NCI-H524 (cell line): Measurements from ENCODE around the gene TMEM184A.
"Not testable (repeated sequence)": the region's sequence is repeated elsewhere in the genome, so short reads cannot be mapped to it uniquely, and the experiment has no call there.

Experiments
- DNase-seq, 2 experiments: peaks; one replicate each; lab custom pipeline; 2025; lab: John Stamatoyannopoulos, UW

The TMEM184A gene

DNA sequence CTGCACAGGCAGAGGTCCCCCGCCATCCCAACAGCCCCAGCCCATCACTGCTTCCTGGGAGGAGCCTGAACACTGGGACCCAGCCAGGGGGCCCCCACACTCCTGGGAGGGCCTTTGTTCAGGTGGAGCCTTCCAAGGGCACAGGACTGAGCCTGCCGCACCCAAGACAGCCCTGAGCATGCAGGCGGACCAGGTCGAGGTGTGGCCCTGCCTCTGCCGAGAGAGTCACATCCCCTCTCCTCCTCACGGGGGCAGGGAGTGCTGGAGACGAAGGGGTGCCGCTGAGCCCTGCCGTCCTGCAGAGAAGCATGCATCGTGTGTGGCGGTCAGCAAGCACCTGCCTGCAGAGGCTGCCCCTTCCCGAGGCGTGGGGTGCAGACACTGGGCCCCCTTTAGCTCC, 32.8 kb downstream of the TMEM184A start:
- no peak for DNase-seq

DNA sequence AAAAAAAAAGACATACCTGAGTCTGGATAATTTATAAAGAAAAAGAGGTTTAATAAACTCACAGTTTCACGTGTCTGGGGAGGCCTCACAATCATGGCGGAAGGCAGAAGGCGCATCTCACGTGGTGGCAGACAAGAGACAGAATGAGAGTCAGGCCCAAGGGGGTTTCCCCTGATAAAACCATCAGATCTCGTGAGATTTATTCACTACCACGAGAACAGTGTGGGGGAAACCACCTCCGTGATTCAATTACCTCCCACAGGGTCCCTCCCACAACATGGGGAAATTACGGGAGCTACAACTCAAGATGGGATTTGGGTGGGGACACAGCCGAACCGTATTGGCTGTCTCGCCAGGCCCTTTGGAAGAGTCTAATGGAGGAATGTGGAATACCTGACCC, 34.5 kb downstream of the TMEM184A start:
- DNase-seq: no peak

DNA sequence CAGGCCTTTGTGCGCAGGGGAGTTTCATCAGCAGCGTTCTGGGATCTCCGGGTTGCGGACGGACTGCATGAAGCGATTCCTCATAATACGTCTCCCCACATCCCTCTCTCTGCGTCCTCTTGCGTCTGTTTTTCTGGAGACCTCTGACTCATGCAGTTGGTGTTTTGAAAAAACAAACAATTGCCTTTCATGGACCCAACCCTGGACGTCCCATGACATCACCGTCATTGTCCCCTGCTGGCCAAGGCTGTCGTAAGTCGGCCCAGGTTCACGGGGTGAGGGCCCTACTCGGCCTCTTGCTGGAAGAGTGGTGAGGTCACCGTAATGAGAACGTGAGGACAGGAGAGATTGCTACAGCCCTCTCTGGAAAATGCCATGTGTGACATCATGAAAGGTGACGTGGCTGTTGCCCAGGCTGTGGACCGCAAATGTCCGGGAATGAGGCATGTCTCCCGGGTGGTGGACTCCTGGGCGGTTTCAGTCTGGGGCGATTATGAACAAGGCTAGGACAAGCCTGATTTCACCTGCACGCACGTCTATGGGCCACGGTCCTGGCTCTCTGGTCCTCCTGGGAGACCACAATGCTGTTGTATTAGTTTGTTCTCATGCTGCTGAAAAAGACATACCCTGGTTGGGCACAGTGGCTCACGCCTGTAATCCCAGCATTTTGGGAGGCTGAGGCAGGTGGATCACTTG, 35.3 kb downstream of the TMEM184A start:
- DNase-seq: no peak

DNA sequence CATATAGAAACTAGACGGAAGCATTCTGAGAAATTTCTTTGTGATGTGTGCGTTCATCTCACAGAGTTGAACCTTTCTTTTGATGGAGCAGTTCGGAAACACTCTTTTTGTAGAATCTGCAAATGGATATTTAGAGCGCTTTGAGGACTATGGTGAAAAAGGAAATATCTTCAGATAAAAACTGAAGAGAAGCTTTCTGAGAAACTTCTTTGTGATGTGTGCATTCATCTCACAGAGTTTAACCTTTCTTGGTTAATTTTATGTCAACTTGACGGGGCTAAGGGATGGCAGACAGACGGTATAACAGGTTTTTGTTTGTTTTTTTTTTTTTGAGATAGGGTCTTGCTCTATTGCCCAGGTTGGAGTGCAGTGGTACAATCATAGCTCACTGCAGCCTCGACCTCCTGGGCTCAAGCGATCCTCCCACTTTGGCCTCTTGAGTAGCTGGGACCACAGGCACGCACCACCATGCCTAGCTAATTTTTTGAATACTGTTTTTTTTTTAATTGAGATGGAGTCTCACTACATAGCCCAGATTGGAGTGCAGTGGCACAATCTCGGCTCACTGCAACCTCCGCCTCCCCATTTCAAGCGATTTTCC, 36.6 kb downstream of the TMEM184A start:
- DNase-seq: not testable (repeated sequence)

DNA sequence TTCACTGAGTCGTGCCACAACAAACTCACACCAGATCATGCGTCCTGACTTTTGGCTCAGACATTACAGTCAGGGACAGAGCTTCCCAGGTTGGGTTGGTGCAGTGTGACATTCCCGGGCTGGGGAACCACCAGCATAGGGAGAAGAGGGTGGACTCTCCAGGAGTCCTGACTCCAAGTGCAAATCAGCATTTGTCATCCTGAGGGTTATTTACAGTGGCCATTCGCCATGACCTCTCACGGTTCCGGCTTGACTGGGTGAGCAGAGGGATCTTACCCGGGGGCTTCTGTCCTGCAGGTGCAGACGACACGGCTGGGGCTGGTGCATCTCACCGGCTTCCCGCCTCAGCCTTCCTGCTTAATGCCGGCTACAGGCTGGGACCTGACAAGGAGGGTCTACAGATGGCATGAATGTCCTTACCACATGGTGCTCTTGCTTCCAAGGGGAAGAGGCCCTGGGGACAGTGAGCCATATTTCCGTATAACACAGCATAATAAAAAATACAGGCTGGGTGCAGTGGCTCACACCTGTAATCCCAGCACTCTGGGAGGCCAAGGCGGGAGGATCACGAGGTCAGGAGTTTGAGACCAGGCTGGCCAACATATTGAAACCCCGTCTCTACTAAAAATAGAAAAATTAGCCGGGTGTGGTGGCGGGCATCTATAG, 39.3 kb downstream of the TMEM184A start:
- peak; percentile 54 to 69 for DNase-seq

DNA sequence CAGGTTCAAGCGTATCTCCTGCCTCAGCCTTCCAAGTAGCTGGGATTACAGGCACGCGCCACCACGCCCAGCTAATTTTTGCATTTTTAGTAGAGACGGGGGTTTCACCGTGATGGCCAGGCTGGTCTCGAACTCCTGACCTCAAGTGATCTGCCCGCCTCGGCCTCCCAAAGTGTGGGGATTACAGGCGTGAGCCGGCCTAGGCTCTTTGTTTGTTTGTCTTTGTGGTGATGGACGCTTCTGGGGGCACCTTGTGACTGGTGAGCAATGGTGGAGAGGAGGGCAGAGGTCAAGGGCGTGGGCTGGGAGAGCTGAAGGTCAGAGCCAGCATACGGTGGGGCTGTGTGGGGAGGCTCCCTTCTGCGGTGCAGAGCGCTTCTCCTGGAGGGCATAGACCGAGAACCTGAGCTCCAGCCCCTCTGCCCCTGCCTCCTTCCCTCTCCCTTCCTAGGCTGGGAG, 40.5 kb downstream of the TMEM184A start:
- DNase-seq: not testable (repeated sequence)

DNA sequence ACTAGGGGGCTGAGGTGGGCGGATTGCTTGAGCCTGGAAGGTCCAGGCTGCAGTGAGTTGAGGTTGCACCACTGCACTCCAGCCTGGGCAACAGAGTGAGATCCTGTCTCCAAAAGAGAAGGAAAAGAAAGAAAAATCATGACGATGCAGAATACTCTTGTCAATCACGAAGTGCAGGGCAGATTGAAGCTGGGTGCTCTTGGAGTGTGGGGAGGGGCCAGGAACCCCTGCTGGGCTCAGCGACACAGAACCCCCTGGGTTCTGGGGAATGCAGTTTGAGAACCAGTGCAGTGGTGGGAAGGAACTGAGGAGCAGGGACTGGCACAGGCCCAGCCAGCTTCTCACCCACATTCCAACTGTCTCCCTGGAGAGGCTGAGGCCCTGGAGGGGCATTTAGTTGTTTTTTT, 41.0 kb downstream of the TMEM184A start:
- no peak for DNase-seq

DNA sequence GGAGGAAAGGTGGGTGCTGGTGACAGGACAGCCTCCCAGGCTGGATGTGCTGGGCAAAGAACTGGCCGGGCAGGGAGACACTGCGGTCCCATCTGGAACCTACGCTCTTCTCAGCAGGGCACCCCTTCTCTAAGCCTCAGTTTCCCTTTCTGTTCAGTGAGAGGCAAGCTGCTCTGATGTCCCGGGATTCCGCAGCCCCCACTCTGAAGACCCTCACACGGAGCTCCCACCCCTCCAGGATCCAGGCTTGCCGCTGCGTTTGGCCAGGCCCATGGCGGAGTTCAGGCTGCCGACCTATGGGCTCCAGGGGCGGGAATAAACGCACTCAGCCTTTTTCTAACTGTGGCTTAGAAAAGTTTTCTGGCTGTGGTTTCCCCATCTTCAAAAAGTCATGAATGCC, 41.6 kb downstream of the TMEM184A start:
- no peak for DNase-seq

DNA sequence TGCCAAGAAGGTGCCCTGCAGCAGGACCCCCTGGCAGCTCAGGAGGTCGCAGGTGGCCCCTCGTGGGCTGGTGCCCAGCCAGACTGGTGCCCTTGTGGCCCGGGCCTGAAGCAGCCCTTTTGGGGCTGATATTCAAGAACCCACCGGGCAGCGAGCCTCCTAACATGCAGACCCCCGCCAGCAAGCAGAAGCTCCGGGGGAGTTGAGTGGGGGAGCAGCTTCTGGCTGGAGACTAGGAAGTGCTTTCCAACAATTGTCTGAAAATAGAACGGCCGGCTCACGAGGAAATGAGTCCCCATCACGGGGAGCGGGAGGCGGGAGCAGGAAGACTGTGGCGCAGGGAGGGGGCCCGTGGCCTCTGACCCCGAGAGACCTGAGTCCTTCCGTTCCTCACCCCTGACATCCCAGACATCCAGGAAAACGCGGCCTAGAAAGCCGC, 42.3 kb downstream of the TMEM184A start:
- DNase-seq: no peak

DNA sequence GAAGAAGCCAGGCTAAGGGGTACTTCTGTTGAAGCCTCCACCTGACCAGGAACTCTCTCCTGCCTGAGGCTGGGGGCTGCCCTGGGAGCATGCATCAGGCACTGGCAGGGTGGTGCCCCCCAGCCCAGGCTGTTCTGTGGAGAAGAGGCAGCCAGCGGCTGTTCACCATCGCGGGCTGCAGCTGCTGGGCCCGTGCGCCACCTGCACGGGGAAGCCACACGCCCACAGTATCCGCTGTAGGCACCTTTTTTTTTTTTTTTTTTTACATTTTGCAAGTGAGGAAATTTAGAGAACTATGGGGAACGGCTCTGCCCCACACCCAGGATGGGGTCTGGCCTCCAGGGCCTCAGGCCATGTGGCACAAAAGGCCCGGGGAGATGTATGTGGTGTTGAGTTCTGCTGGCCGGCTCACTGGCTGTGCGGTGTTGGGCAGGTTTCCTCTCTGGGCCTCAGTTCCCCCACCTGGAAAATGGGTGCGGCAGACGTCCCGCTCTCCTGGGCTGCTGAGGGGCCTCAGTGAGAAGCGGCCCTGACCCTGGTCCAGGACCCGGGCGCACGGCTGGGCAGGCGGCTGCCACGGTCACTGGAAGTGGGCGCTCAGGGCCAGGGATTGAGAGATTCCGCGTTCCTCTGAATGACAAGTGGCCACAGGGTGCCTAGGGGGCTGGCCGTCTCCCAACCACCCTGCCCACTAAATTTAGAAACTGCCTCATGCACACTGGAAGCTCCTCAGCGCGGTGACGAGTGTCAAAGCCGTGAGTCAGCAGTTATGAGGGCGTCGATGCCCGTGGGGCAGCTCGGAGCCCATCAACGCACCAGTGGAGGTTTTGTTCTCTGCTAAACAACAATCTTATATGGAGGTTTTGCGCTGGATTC, 43.0 kb downstream of the TMEM184A start:
- DNase-seq: no peak

DNA sequence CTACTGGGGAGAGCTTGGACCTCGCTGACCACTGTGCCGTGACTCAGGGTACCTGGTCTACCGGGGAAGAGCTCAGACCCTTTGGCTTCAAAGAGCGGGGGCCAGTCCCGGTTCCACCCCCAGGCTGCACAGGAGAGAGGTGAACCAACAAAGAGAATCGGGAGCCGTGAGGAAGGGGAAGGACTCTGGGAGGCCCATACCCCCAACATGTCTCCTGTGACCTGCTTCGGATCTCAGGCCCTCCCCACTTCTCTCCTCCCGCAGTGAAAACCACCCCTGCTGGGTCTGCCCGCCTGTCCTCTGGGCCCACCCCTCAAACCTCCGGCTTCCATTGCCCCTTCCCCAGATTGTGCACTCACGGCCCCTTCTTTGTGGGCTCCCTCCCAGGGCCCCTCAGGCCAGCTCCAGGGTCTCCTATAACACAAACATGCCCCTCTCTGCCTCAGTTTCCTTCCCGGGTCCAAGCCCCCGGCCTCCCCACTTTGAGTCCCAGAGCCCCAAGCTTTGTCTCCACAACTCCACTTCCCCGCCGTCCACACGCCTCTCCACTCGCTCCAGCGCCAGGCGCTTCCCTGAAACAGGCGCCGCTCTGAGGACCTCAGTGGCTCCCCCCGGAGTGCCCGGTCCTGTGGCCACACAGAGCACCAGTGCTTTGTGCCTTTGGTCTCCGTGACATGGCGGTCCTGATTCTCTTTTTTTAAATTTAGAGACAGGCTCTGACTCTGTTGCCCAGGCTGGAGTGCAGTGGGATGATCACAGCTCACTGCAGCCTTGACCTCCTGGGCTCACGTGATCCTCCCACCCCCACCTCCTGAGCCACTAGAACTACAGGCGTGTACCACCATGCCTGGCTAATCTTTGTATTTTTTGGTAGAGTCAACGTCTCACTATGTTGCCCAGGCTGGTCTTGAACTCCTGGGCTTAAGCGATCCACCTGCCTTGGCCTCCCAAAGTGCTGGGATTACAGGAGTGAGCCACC, 44.3 kb downstream of the TMEM184A start:
- DNase-seq: no peak

DNA sequence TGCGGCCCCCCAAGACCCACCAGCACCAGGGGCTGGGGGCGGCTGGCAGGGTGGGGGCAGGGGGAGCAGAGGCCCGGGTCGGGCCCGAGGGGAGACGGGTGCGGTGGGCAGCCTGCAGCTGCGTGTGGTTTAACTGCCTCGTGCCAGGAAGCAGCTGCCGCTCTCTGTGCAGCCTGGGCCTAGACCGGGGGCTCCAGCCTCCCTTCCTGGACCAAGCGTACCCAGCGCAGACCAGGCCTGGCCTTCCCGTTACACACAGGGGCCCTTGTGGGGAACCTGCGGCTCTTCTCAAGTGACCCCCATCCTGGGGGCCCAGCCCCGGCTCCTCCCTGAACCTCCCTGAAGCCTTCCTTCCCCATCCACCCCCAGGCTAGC, 45.2 kb downstream of the TMEM184A start:
- no peak for DNase-seq

DNA sequence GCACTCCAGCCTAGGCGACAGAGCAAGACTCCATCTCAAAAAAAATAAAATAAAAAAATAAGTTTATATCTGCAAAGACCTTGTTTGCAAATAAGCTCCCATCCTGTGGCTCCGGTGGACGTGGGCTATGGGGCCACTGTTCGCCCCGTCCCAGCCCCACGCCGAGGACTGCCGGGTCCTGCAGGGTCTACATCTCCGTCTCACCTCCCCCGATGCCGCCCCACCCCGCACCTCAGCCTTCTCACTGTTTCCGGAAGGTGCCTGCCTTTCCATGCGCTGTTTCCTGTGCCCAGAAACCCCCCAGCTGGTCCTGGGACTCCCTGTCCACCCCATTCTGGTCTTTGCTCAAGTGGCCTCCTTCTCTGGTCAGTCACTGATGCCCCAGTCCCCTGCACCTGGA, 46.8 kb downstream of the TMEM184A start:
- DNase-seq: no peak

DNA sequence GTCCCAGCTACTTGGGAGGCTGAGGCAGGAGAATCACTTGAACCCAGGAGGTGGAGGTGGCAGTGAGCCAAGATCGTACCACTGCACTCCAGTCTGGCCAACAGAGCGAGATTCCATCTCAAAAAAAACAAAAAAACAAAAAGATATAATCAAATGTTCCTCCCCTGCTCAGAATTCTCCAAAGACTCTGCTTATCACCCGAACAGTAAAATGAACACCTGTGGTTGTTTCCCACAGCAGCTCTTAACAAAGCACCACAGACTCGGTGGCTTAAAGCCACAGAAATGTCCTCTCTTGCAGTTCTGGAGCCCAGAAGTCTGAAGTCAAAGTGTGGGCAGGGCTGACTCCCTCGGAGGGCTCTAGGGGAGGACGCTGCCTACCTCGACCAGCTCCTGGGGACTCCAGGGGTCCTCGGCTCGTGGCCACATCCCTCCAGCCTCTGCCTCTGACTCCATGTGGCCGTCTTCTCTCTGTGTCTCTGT, 47.7 kb downstream of the TMEM184A start:
- no peak for DNase-seq

DNA sequence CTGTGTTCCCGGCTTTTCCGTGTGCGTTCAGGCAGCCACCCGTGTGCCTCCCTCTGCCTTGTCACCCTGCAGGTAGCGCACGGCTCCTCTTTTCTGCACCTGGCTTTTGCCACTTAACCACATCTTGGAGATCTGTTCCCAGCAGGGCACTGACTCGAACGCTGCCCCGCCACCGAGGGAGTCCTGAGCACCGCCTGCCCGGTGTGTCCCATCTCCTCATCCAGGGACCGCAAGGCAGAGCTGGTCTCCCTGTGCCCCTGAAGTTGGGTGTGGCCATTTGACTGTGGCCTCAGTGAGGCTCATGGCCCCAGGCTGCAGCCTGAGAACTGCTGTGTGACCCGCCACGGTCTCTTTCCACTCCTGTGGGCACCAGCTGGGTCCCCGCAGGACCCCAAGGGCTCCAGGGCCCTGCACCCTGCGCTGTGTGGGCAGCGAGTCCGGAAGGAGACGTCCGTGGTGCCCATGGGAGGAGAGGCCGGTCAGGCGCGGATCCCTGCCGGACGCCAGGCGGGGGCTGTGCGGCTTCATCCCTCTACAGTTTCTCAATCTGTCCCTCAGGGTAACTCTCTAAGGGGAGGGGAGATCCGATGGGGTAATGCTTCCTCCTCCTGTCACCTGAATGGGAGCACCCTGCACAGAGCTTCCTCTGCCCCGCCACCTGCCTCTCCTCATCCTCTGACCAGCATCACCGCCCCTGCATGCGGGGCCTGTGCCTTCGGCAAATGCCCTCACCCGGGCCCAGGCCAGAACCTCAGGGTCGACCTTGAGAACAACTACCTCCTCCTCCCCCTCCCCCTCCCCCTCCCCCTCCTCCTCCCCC, 50.1 kb downstream of the TMEM184A start:
- DNase-seq: no peak

DNA sequence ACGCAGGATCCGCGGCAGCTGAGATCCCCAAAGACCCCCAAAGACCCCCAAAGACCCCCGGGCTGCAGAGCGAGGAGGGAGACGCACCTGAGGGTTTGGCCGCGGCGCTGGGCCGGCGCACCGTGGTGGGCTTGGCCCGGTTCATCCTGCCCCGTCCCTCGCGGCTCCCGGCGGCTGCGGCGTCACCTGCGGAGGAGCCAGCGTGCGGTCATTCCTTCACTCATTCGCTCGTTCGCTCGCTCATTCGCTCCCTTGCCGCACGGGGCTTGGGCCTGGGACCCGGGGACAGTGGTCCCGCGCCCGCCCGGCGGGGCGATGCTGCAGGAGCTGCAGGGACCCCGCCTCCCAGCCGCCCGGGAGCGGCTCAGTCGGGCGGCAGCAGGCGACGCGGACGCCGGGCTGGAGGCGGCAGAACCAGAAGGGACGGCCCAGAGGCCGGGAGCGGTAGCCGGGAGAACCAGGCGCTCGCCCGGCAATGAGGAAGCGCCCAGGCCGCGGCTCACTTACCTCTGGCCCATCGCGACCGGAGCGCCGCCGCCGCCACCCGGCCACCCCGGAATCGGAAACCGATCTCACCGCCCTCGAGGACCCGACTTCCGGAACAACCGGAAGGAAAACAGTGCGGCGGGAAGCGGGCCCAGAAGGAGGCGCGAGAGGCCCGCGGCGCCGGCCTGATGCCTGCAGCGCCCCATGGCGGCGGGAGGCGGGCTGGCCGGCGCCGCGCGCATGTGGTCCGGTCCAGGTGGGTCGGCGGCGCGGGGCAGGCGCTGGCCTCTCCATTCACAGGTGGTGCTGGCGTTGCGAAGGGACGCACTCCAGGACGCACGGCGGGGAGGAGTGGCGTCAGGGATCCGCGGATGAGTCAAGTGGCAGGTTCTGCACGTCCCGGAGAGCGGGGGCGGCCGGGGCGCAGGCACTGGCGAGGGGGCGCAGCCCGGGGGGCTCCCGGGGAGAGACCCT, 51.9 kb downstream of the TMEM184A start, which contains the start of gene INTS1:
INTS1 (minus strand) TSS at position 574 of the 960 bp plus-strand sequence; CDS start at position 145, 429 bp downstream.
- DNase-seq: peak; percentile 73 to 85

DNA sequence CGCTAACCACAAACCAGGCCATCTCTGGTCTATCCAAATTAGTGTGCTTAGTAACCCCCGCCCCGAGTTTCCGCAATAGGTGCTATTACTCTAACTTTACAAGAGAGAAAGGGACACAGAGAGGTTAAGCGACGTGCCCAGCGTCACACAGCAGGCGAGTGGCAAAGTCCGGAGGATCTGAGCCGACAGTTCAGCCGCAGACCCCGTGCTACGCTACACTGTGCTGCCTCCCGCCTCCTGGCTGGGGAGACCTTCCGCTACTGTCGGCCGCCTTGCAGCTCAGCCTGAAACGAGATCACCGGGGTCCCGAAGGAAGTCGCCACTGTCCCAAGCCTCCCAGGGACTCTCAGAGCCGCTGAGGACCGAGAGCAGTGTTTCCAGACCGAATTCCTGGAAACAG, 52.6 kb downstream of the TMEM184A start:
- DNase-seq: no peak

DNA sequence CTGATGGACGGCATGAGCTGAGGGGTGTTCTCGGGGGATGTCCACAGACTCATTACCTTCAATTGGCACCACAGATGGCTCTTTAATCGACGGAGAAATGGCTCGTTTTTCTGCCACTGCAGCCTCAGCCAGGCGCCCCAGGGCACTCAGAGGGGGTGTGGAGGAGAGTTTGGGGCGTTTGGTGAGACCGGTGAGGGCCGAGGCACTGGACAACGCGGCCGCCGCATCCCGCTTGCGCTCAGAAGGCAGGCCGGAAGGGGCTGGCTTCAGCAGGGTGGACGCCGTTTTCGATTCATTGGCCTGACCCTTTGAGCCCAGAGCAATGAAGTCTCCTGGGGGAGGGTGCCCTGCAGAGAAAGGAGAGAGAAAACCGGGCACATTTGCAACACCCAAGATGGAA, 53.2 kb downstream of the TMEM184A start:
- DNase-seq: no peak
